ENCODE measurements around the gene KLHL12.

Gene KLHL12

DNA sequence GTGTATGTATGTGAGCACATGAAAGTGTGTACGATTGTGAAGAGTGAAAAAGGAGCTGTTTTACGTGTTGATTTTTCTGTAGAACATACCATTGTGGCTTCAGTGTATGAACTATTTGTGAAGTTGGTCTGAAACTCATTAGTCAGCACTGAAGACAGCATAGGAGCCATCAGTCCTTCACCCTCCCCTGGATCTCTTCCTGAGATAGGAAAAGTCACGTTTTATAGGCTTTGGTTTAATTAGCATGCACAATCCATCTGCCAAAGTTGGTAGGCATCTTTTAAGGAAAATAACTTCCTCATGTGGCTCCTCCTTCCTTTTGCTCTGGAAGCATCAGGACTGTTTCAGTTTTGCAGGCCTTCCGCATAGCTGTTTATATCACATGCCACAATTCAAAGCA is 36.6 kb downstream of the KLHL12 start:
- DNase-seq (ENCODE audit: low read depth) = no peak
- TF ChIP-seq, protein P1, sequence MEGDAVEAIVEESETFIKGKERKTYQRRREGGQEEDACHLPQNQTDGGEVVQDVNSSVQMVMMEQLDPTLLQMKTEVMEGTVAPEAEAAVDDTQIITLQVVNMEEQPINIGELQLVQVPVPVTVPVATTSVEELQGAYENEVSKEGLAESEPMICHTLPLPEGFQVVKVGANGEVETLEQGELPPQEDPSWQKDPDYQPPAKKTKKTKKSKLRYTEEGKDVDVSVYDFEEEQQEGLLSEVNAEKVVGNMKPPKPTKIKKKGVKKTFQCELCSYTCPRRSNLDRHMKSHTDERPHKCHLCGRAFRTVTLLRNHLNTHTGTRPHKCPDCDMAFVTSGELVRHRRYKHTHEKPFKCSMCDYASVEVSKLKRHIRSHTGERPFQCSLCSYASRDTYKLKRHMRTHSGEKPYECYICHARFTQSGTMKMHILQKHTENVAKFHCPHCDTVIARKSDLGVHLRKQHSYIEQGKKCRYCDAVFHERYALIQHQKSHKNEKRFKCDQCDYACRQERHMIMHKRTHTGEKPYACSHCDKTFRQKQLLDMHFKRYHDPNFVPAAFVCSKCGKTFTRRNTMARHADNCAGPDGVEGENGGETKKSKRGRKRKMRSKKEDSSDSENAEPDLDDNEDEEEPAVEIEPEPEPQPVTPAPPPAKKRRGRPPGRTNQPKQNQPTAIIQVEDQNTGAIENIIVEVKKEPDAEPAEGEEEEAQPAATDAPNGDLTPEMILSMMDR (conservative IDR thresholded peaks at IDR 0.05; ENCODE audit: low read depth, low read length) = no peak

DNA sequence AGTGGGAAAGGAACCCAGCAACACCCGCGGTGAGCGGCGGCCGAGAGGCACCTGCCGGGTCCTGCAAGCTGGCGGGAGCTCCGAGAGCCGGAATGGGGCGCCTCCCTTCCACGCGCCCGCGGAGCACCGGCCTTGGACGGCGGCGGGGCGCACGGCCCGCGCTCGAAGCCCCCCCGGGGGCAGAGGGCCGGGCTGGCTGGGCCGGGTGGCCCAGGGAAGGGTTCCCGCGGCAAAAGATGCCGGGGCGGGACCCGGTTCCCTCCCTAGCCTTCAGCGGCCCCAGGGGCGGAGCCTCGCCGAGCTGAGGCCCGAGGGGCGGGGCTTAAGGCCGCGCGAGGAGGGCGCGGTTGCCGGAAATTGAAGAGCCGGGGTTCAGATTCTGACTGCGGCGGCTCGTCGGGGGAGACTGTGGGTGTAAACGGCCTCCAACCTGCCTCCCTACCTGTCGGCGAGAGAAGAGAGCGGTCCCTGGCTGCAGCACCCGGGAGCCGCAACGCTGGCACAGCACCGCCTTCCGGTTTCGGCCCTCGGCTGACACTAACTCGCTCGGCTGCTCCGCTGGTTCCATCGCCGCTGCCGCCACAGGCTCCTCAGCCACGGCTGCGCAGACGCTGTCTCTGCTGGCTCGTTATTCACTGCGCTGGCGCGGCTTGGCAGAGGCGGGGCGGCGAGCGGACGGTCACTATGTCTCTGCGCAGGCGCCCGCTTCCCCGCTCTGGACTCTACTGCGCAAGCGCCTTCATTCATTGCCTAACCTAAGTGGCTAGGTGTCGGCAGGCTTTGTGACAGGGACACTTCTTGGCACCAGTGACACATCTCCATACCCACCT is 38.3 kb downstream of the KLHL12 start, which contains the start of gene RABIF:
Gene RABIF, minus strand, starts transcription at position 619 of the 830 bp plus-strand sequence. Its CDS starts 51 bp downstream, at position 568.
- H3K4me3 ChIP-seq (ENCODE audit: low read depth, low read length) = peak within 1 kb of the TSS; percentile 89

More for the DNA sequence above, 36.6 kb downstream of the KLHL12 start:
- no peak overlapping the region for H3K4me3 ChIP-seq (ENCODE audit: low read depth, low read length)

DNA sequence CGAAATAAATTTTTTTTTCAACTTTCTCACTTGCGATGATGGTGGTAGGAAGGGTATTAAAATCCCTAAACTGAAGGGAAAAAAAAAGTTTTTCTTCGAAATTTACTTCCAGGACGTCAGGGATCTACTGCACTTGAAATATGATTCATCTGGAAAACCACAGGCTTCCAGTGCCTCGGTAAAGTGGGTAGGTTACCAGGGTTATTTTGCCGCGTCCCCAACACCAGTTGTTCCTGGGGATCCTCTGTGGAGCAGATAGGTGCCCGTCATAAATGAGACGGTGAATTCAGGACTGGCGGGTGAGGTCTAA is 38.9 kb downstream of the KLHL12 start:
- peak overlapping the region; percentile 89 for H3K4me3 ChIP-seq (ENCODE audit: low read depth, low read length)
- TF ChIP-seq, protein P1 (conservative IDR thresholded peaks at IDR 0.05; ENCODE audit: low read depth, low read length) = no peak
- DNase-seq (ENCODE audit: low read depth) = peak; percentile 33

More for the DNA sequence above, 38.3 kb downstream of the KLHL12 start, which contains the start of gene RABIF:
- peak; percentile 95 for DNase-seq (ENCODE audit: low read depth)
- TF ChIP-seq, protein P1 (conservative IDR thresholded peaks at IDR 0.05; ENCODE audit: low read depth, low read length) = peak; percentile 51

DNA sequence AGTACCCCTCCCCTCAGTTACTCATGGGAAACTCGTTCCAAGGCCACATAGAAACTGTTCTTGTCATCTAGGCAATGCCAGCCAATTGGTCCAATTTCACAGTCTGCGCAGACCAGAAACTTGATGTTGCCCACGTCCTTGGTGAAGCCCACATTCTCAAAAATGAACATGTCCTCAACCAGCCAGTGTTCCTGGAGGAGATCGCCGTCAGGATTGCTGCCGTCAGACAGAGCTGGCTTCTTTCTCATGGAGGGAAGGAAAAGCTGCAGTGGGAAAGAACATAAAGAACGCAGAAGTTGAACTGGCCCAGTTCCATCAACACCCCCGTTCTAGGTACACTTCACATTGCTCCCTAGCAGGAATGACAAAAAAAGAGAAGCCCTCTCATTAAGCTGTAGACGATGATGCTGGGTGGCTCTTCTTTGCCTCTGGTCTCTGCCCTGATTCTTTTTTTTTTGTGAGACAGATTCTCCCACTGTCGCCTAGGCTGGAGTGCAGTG is 46.0 kb downstream of the KLHL12 start:
- DNase-seq (ENCODE audit: low read depth) = no peak
- TF ChIP-seq, protein P1 (conservative IDR thresholded peaks at IDR 0.05; ENCODE audit: low read depth, low read length) = no peak
- no peak overlapping the region for H3K4me3 ChIP-seq (ENCODE audit: low read depth, low read length)

DNA sequence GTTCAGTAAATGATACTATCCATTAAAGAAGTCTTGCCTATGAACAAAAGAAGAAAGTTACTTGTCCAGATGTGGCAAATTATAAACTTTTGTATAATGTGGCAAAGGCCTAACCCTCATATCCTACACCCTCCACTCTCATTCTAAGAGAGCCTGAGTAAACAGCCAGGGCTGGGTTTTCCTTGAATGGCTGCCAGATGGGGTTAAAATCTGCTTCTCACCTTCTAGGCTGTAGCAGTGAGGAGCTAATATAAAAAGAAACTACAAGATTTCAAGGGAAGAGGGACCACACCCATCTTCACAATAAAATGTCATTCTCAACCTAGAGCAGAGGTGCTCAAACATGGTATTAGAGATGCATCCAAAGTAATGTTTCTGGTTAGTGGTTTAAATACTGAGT is 47.0 kb downstream of the KLHL12 start:
- DNase-seq (ENCODE audit: low read depth) = no peak
- TF ChIP-seq, protein P1 (conservative IDR thresholded peaks at IDR 0.05; ENCODE audit: low read depth, low read length) = no peak
- H3K4me3 ChIP-seq (ENCODE audit: low read depth, low read length) = no peak overlapping the region

DNA sequence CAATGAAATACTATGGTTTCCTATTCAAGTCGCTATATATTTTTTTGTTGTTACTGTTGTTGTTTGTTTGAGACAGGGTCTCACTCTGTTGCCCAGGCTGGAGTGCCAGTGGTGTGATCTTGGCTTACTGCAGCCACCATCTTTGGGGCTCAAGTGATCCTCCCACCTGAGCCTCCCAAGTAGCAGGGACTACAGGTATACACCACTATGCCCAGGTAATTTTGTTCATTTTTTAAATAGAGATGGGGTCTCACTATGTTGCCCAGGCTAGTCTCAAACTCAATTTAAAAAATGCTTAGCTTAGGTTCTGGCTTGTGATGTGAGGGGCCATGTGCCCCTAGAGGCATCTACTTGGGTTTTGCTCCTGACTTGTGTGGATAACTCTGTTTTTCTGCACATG is 47.9 kb downstream of the KLHL12 start:
- no peak for DNase-seq (ENCODE audit: low read depth)
- H3K4me3 ChIP-seq (ENCODE audit: low read depth, low read length) = no peak overlapping the region
- TF ChIP-seq, protein P1 (conservative IDR thresholded peaks at IDR 0.05; ENCODE audit: low read depth, low read length) = no peak

DNA sequence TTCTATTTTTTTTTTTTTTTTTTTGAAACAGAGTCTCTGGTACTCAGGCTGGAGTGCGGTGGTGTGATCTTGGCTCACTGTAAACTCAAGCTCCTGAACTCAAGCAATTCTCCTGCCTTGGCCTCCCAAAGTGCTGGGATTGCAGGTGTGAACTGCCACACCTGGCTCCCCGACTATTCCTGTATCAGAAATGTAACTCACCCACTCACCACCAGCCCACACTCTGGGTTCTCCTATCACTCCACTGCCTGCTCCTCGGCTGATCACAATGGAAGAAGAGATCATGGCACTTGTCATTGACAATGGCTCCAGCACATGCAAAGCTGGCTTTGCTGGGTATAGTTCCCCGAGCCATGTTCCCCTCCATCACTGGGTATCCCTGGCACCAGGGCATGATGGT is 54.0 kb downstream of the KLHL12 start:
- no peak for DNase-seq (ENCODE audit: low read depth)
- no peak overlapping the region for H3K4me3 ChIP-seq (ENCODE audit: low read depth, low read length)
- TF ChIP-seq, protein P1 (conservative IDR thresholded peaks at IDR 0.05; ENCODE audit: low read depth, low read length) = no peak
